GM12878 (cell line): Measurements from ENCODE around the gene FAM199X. TPM values are rescaled to one million over a fixed set of nuclear protein-coding genes. Genes with fewer than 3 reads are reported as not detected.
A peak's percentile ranks its signal among the peaks of the same experiment; 100 is the strongest.

ENCODE experiments used
- BCL11A ChIP-seq: IDR thresholded peaks from 2 replicates; pipeline ENCODE4 v1.6.1; 2011; ENCODE audit warnings: low read depth, low read length
- CEBPB ChIP-seq, 2 experiments: fragments of 150-350 bp in 1 of 2; IDR thresholded peaks; 2 replicates each; pipeline ENCODE4 v1.6.1; 2012 to 2014; ENCODE audit warnings: low read depth in 2 of 2, low read length in 2 of 2, borderline replicate concordance in 1 of 2, inconsistent platforms in 1 of 2
- CHD1 ChIP-seq: IDR thresholded peaks from 2 replicates; pipeline ENCODE4 v1.6.1; 2012; ENCODE audit warnings: low read depth, low read length, improper control_type of control experiment
- CTCF ChIP-seq, 3 experiments: IDR thresholded peaks in 2 of 3; conservative IDR thresholded peaks in 1 of 3; 2 replicates each; pipeline ENCODE4 v1.5.1; 2011; ENCODE audit warnings: low read depth in 3 of 3, low read length in 3 of 3, mild to moderate bottlenecking in 3 of 3, control low read depth in 2 of 3, moderate library complexity in 2 of 3, inconsistent platforms in 1 of 3, mixed read lengths in 1 of 3; ENCODE audit not compliant: control insufficient read depth in 2 of 3, insufficient read depth in 1 of 3; ENCODE audit errors: extremely low read depth in 1 of 3
- EP300 ChIP-seq, 2 experiments: fragments of 150-350 bp in 1 of 2; IDR thresholded peaks; 2 replicates each; pipeline ENCODE4 v1.6.1; 2011 to 2012; ENCODE audit warnings: low read depth in 2 of 2, low read length in 2 of 2, borderline replicate concordance in 1 of 2, improper control_type of control experiment in 1 of 2, inconsistent platforms in 1 of 2; ENCODE audit not compliant: control insufficient read depth in 1 of 2
- ETV6 ChIP-seq, 2 experiments: fragments of 450-650 bp in 1 of 2; IDR thresholded peaks in 1 of 2; conservative IDR thresholded peaks in 1 of 2; 2 replicates each; pipeline ENCODE4 v1.6.1; 2014; ENCODE audit warnings: antibody characterized with exemption in 1 of 2, borderline replicate concordance in 1 of 2, low read depth in 1 of 2, mild to moderate bottlenecking in 1 of 2, moderate library complexity in 1 of 2
- FOS ChIP-seq: IDR thresholded peaks from 3 replicates; pipeline ENCODE4 v1.6.1; 2011; ENCODE audit warnings: borderline replicate concordance; ENCODE audit not compliant: insufficient read length; ENCODE audit errors: extremely low read depth
- IKZF1 ChIP-seq: fragments of 450-650 bp; conservative IDR thresholded peaks from 2 replicates; pipeline ENCODE4 v1.6.1; 2017; ENCODE audit warnings: antibody characterized with exemption, mild to moderate bottlenecking
- IKZF2 ChIP-seq, 2 experiments: fragments of 450-650 bp; IDR thresholded peaks; 2 replicates each; pipeline ENCODE4 v1.6.1; 2017; ENCODE audit warnings: mild to moderate bottlenecking in 2 of 2, moderate library complexity in 2 of 2
- JUND ChIP-seq: IDR thresholded peaks from 2 replicates; pipeline ENCODE4 v1.6.1; 2012; ENCODE audit warnings: low read depth, mild to moderate bottlenecking, low read length, improper control_type of control experiment, moderate library complexity
- KDM1A ChIP-seq: fragments of 200-600 bp; sonication (generic); IDR thresholded peaks from 2 replicates; pipeline ENCODE4 v1.6.1; 2016; ENCODE audit warnings: borderline replicate concordance
- MLLT1 ChIP-seq: fragments of 450-650 bp; IDR thresholded peaks from 2 replicates; pipeline ENCODE4 v1.6.1; 2016; ENCODE audit warnings: mild to moderate bottlenecking
- MTA3 ChIP-seq: IDR thresholded peaks from 2 replicates; pipeline ENCODE4 v1.6.1; 2012; ENCODE audit warnings: low read length, inconsistent platforms, borderline replicate concordance
- NBN ChIP-seq: fragments of 450-650 bp; IDR thresholded peaks from 2 replicates; pipeline ENCODE4 v1.6.1; 2016
- NRF1 ChIP-seq: conservative IDR thresholded peaks from 2 replicates; pipeline ENCODE4 v1.6.1; 2011; ENCODE audit warnings: mild to moderate bottlenecking, low read depth, low read length, improper control_type of control experiment
- POLR2AphosphoS5 ChIP-seq: IDR thresholded peaks from 2 replicates; pipeline ENCODE4 v1.6.1; 2011; ENCODE audit warnings: mild to moderate bottlenecking, low read length, inconsistent platforms
- RELA ChIP-seq: fragments of 450-650 bp; IDR thresholded peaks from 2 replicates; pipeline ENCODE4 v1.8.0; 2014; ENCODE audit warnings: borderline replicate concordance; ENCODE audit not compliant: partially characterized antibody
- polyA plus RNA-seq, 11 experiments: library from polyadenylated mRNA; depleted of rRNA in 4 of 11; unstranded in 6 of 11; stranded (reverse) in 5 of 11; fragments of >200 nt; fragmentation: Nextera tagmentation in 4 of 11; fragmentation: Illumina TruSeq in 1 of 11; extraction: Ambion mirVana in 4 of 11; extraction: Trizol in 1 of 11; gene quantifications; 1 replicate in 1 of 11; 2 replicates in 10 of 11; pipeline versions ENCODE4 v1.2.1 to v1.2.3, GENCODE V29; 2011 to 2016; ENCODE audit warnings: inconsistent platforms in 2 of 11, missing spikeins in 2 of 11, low read depth in 1 of 11
- total RNA-seq, 4 experiments: library from RNA; depleted of rRNA in 3 of 4; stranded (reverse); fragments of >200 nt in 3 of 4; fragmentation: Illumina TruSeq in 1 of 4; extraction: Trizol in 1 of 4; gene quantifications; 2 replicates each; pipeline versions ENCODE4 v1.2.1 to v1.2.3, GENCODE V29; 2013 to 2021
- TF ChIP-seq, protein P1 (sequence below): IDR thresholded peaks from 2 replicates; pipeline ENCODE4 v1.6.1; 2011; ENCODE audit warnings: borderline replicate concordance, low read depth, mild to moderate bottlenecking, moderate library complexity, low read length; ENCODE audit not compliant: insufficient read depth, poor library complexity, severe bottlenecking

The FAM199X gene
- total and polyA plus RNA-seq, 10 of the 15 experiments (the other 5 are each of a cell fraction or from before 2014, with no cell fraction given), result 2.4 to 10.9 (median 9.1) TPM

DNA sequence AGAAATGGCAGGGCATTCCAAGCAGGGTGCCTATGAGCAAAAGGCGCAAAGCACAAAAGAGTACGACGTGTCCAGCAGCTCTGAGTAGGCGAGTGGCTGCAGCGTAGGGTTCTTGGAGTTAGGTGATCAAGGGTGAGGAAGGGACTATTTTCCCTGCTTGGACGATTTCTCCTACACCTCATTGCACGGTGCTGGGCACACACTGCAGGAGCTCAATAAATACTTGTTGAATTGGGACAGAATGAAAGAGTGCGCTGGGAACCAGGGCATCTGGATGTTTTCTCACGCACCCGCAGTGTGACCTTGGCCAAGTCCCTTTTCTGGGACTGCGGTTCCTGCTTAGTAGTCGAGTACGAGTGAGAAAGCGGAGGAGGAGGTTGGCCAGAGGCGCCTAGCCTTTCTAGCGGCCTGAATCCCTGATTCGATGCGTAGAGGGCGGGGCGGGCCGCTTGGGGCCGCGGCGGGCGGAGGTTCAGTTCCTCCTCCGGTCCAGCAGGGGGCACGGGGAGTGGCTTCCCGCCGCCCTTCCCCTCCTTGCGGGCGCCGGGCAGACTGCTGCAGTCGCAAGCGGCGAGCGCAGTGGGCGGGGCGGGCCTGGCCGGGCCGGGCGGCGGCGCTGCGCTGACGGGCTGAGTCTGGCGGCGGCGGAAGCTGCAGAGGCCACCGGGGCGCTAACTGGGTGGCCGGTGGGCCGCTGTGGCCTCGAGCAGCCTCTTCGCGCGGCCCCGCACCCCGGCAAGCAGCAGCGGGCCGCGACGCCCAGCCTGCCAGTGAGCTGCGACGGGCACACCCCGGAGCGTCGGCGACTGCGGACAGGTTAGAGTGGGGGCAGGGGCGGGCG lies at the start of gene FAM199X (continued):
- TF ChIP-seq IKZF1 (peak; percentile 53; the same call in 1 of the 2 replicates), RELA (no peak), BCL11A (no peak), KDM1A (no peak), NRF1 (no peak), CTCF (IDR thresholded peaks at IDR 0.05 in 2 of 3, conservative IDR thresholded peaks at IDR 0.05 in 1 of 3; ENCODE audit: control insufficient read depth in 2 of 3, extremely low read depth in 1 of 3, insufficient read depth in 1 of 3, low read depth in 3 of 3, low read length in 3 of 3) (peak; percentile 48 to 62 (median 53)), MTA3 (no peak), POLR2AphosphoS5 (no peak), MLLT1 (0 out of 2 replicates have a peak, but pooled peaks have one; percentile 31), CHD1 (0 out of 2 replicates have a peak, but pooled peaks have one; percentile 8), EP300 (IDR thresholded peaks at IDR 0.05; ENCODE audit: borderline replicate concordance in 1 of 2, control insufficient read depth in 1 of 2, low read depth in 2 of 2, low read length in 2 of 2) (no peak), NBN (peak; percentile 41; the same call in 1 of the 2 replicates), IKZF2 (IDR thresholded peaks at IDR 0.05) (no peak), CEBPB (IDR thresholded peaks at IDR 0.05; ENCODE audit: borderline replicate concordance in 1 of 2, low read depth in 2 of 2, low read length in 2 of 2) (no peak), ETV6 (conservative IDR thresholded peaks at IDR 0.05 in 1 of 2, IDR thresholded peaks at IDR 0.05 in 1 of 2; ENCODE audit: borderline replicate concordance in 1 of 2, low read depth in 1 of 2) (no peak), FOS (no peak), JUND (no peak)
- TF ChIP-seq, protein P1, sequence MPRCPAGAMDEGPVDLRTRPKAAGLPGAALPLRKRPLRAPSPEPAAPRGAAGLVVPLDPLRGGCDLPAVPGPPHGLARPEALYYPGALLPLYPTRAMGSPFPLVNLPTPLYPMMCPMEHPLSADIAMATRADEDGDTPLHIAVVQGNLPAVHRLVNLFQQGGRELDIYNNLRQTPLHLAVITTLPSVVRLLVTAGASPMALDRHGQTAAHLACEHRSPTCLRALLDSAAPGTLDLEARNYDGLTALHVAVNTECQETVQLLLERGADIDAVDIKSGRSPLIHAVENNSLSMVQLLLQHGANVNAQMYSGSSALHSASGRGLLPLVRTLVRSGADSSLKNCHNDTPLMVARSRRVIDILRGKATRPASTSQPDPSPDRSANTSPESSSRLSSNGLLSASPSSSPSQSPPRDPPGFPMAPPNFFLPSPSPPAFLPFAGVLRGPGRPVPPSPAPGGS, result no peak
